Muscle layer of duodenum (tissue), 2 donors: ENCODE results near the gene USB1.
"Not testable (repeated sequence)": the region's sequence is repeated elsewhere in the genome, so short reads cannot be mapped to it uniquely, and the experiment has no call there.

ENCODE experiments used
- H3K27ac ChIP-seq: one replicate; pipeline ENCODE4 v1.7.0; 2013; ENCODE audit warnings: mild to moderate bottlenecking, low read length
- H3K27me3 ChIP-seq: one replicate; pipeline ENCODE4 v1.7.0; 2013; ENCODE audit warnings: low read depth, mild to moderate bottlenecking, control low read depth, low read length
- H3K36me3 ChIP-seq, 2 donors: one replicate each; pipeline ENCODE4 v1.7.0; 2013; ENCODE audit warnings: low read length in 2 of 2, control low read depth in 1 of 2, mild to moderate bottlenecking in 1 of 2; ENCODE audit not compliant: insufficient read depth in 2 of 2, control insufficient read depth in 1 of 2
- H3K4me1 ChIP-seq, 2 donors: one replicate each; pipeline ENCODE4 v1.7.0; 2013; ENCODE audit warnings: low read length in 2 of 2, mild to moderate bottlenecking in 2 of 2, control low read depth in 1 of 2, moderate library complexity in 1 of 2; ENCODE audit not compliant: insufficient read depth in 2 of 2, control insufficient read depth in 1 of 2
- H3K4me3 ChIP-seq, 2 donors: one replicate each; pipeline ENCODE4 v1.7.0; 2013; ENCODE audit warnings: low read length in 2 of 2, low read depth in 1 of 2, mild to moderate bottlenecking in 1 of 2
- H3K9me3 ChIP-seq, 2 donors: one replicate each; pipeline ENCODE4 v1.7.0; 2013; ENCODE audit warnings: low read length in 2 of 2, control low read depth in 1 of 2, mild to moderate bottlenecking in 1 of 2; ENCODE audit not compliant: control insufficient read depth in 1 of 2
- donor health status: healthy.

USB1 gene

DNA sequence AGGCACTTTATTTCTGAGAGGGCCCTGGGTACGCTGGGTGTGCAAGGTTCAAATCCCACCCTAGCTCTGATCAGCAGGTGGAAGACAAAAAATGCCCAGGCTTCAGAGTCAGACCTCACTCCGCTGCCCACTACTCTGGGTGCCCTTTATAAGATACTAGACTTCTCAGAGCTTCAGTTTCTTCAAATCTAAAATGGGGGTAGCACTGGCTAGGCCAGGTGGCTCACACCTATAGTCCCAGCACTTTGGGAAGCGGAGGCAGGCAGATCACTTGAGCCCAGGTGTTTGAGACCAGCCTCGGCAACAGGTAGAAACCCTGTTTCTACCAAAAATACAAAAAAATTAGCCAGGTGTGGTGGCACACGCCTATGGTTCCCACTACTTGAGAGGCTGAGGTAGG is 1.7 kb downstream of the USB1 start:
- H3K4me3 ChIP-seq, result no peak overlapping the region

GRCh38 chr16:58004736-58005135 is 3.5 kb downstream of the USB1 start:
- not testable (repeated sequence) for H3K27me3 ChIP-seq, H3K4me3 ChIP-seq, H3K9me3 ChIP-seq, H3K4me1 ChIP-seq, H3K27ac ChIP-seq, H3K36me3 ChIP-seq

More for the DNA sequence above, 1.7 kb downstream of the USB1 start:
- H3K4me1 ChIP-seq, result peaks cover 8 to 24% of the 10 kb centered on the region in 2 donors
- H3K36me3 ChIP-seq, result peaks cover 7 to 11% of the 10 kb centered on the region in 2 donors
- no peaks in the 10 kb centered on the region for H3K9me3 ChIP-seq
- no peak overlapping the region for H3K27ac ChIP-seq
- no peaks in the 10 kb centered on the region for H3K27me3 ChIP-seq

DNA sequence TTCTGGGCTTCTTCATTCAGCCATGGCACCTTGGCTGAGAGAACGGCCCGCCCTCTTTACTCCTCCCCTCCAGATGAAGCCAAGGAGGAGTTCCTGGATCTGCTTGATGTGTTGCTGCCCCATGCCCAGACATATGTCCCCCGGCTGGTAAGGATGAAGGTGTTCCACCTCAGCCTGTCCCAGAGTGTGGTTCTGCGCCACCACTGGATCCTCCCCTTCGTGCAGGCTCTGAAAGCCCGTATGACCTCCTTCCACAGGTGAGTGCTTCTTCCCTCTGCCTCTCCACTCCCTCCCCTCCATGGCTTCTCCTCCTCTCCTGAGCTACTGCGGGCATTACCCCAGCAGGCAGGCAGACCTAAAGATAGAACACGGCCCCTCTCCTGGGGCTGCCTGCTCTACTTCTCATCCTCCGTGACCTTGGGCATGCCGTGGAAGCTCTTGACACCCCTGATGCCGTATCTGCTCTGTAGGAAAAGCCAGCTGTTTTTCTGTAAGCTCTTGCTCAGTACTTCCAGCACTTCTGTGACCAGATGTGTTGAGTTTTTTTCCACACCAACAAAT is 8.7 kb downstream of the USB1 start:
- no peaks in the 10 kb centered on the region for H3K27me3 ChIP-seq
- no peak overlapping the region for H3K27ac ChIP-seq
- H3K9me3 ChIP-seq, result no peaks in the 10 kb centered on the region
- H3K4me3 ChIP-seq, result no peak overlapping the region
- no peaks in the 10 kb centered on the region for H3K4me1 ChIP-seq
- peaks cover 28 to 35% of the 10 kb centered on the region in 2 donors for H3K36me3 ChIP-seq

GRCh38 chr16:58010886-58011285 is 9.7 kb downstream of the USB1 start:
- peaks cover 28 to 35% of the 10 kb centered on the region in 2 donors for H3K36me3 ChIP-seq
- H3K9me3 ChIP-seq, result no peaks in the 10 kb centered on the region
- no peaks in the 10 kb centered on the region for H3K27me3 ChIP-seq

GRCh38 chr16:58011652-58012051 is 10.4 kb downstream of the USB1 start:
- H3K27me3 ChIP-seq, result no peaks in the 10 kb centered on the region
- H3K4me1 ChIP-seq, result no peaks in the 10 kb centered on the region

More at GRCh38 chr16:58010886-58011285, 9.7 kb downstream of the USB1 start:
- Histone ChIP-seq H3K27ac (no peak overlapping the region), H3K4me3 (no peak overlapping the region), H3K4me1 (no peaks in the 10 kb centered on the region)

DNA sequence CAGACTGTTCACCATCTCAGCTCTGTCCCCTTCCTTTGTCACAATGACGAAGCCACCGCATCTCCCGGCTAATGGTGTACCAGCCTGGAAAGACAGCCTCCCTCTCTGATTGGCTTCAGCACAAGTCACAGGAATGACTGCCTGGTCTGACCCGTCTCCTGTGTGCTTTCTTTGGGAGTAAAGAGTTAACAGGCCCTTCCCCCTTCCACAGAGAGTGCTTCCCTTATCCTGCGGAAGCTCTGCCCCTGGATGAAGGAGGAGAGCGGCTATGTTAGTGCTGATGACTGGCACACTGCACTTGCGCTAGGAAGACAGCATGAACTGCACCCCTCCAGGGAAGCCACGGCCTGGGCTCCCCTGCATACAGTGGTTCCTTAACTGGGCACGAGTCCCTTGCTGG is 11.3 kb downstream of the USB1 start:
- Histone ChIP-seq H3K4me1 (no peaks in the 10 kb centered on the region), H3K27me3 (no peaks in the 10 kb centered on the region), H3K27ac (no peak overlapping the region), H3K4me3 (no peak overlapping the region), H3K9me3 (no peaks in the 10 kb centered on the region), H3K36me3 (peaks cover 28 to 32% of the 10 kb centered on the region in 2 donors)

More at GRCh38 chr16:58011652-58012051, 10.4 kb downstream of the USB1 start:
- Histone ChIP-seq H3K9me3 (no peaks in the 10 kb centered on the region), H3K4me3 (no peak overlapping the region), H3K36me3 (peaks cover 28 to 32% of the 10 kb centered on the region in 2 donors), H3K27ac (no peak overlapping the region)

DNA sequence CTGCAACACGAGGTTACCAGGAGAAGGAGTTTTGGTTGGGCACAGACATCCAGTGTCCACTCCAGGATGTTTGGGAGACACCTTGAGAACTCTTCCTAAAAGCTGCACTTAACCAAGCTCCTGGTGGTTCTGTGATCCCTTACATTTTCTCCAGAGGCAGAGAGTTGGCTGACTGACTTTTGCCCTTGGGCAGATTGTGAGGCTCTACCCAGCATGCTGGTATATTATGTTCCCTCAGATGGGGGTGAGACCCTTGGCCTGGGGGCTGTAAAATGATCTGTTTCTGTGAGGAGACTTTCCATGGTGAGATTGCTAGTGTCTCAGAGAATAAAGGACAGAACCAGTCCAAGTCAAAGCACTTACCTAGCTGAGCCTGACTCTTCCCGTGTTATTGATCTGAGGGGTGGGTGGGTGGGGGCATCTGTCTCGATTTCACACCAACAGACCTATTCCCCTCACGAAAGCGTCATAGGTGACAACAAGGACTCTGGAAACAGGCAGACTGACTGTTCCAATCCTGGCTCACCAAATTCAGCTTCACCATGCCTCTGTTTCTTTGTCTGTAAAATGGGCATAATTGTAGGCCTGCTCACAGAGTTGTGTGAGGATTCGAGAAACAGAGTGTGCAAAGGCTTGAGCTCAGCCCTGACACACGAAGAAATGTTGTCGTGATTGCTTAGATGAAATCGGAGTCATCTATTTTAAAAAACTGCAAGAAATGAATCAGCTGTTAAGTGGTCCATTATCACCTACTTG is 12.2 kb downstream of the USB1 start:
- Histone ChIP-seq H3K27me3 (no peaks in the 10 kb centered on the region), H3K9me3 (no peaks in the 10 kb centered on the region), H3K27ac (no peak overlapping the region), H3K4me1 (no peaks in the 10 kb centered on the region), H3K36me3 (peaks cover 28 to 35% of the 10 kb centered on the region in 2 donors), H3K4me3 (no peak overlapping the region)

- H3K9me3 ChIP-seq, result no peaks in the 10 kb centered on the region
- peaks cover 15 to 17% of the 10 kb centered on the region in 2 donors for H3K36me3 ChIP-seq
- H3K27ac ChIP-seq, result no peak overlapping the region
- H3K4me3 ChIP-seq, result no peak overlapping the region
- H3K4me1 ChIP-seq, result peaks cover 0 to 16% of the 10 kb centered on the region in 2 donors
- H3K27me3 ChIP-seq, result no peaks in the 10 kb centered on the region
These were observed 15.7 kb downstream of the USB1 start for GRCh38 chr16:58016840-58017446.

DNA sequence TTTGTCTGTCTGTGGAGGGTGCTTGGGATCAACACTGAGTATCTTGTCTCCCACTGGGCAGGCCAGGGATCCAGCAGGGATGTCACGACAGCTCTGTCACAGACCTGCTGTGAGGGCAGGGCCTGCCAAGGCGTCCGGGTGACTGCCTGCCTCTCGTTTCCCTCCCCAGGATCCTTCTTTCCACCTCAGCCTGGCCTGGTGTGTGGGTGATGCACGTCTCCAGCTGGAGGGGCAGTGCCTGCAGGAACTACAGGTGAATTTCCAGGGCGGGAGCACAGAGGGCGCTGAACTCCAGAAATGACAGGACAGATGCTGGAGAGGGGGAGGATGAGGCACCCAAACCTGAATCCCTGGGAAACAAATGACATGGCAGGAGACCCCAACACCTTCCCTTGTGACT is 17.6 kb downstream of the USB1 start:
- Histone ChIP-seq H3K9me3 (no peaks in the 10 kb centered on the region), H3K4me1 (peaks cover 13 to 34% of the 10 kb centered on the region in 2 donors), H3K4me3 (no peak overlapping the region), H3K27me3 (no peaks in the 10 kb centered on the region), H3K27ac (no peak overlapping the region), H3K36me3 (peaks cover 3 to 7% of the 10 kb centered on the region in 2 donors)

GRCh38 chr16:58019866-58020538 is 18.8 kb downstream of the USB1 start:
- Histone ChIP-seq H3K9me3 (no peaks in the 10 kb centered on the region), H3K27me3 (no peaks in the 10 kb centered on the region), H3K27ac (no peak overlapping the region), H3K4me1 (peaks cover 13 to 40% of the 10 kb centered on the region in 2 donors), H3K36me3 (peaks cover 3 to 7% of the 10 kb centered on the region in 2 donors), H3K4me3 (no peak overlapping the region)
